NCI-H2227 treated with DMSO at 0.1 percent for 48 hours (cell line): ENCODE data around the gene CUX1.
"Not testable (repeated sequence)": the region's sequence is repeated elsewhere in the genome, so short reads cannot be mapped to it uniquely, and the experiment has no call there.

Source experiments
- DNase-seq: peaks from one replicate; lab custom pipeline; 2025; lab: John Stamatoyannopoulos, UW

Gene CUX1

DNA sequence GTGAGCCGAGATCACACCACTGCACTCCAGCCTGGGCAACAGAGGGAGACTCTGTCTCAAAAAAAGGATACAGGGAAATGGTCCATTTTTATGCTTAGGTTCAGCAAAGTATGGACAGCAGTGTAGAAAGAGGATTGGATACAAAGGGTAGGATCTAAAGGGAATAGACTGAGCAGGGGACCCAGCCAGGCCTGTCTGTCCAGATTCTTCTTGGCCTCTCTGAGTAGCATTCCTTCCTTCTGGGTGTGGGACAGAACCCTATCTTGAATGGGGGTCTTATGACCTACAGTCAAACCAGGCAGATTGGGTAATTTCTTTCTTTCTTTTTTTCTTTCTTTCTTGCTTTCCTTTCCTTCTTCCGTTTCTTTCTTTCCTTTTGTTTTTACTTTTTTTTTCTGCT, 494.9 kb downstream of the CUX1 start:
- DNase-seq: no peak

DNA sequence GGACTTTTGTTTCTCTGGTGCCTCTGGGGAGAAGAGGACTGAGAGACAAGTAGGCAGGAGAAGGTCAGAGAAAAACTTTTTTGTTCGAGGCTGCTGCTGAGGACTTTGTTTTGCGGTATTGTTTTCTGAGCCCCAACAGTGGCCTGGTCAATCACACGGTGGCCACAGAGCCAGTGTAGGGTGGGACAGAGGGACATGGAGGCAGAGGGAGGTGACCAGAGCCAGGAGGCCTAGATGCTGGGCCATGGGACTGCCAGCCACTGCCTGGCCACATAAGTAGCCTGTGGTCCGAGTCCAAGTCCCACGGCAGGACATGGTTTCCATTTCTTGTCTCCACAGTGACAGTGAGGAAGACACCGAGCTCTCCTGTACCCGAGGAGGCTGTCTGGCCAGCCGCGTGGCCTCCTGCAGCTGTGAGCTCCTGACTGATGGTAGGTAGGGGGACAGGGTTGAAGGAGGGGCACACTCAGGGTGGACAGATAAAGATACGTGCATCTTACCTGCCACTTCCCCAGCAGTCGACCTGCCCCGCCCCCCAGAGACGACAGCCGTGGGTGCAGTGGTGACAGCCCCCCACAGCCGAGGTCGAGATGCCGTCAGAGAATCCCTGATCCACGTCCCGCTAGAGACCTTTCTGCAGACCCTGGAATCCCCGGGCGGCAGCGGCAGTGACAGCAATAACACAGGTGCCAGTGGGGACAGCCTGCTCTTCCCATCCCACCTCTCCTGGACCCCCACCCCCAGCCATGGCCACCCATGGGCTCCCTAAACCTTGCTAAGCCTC, 496.8 kb downstream of the CUX1 start:
- DNase-seq: no peak

DNA sequence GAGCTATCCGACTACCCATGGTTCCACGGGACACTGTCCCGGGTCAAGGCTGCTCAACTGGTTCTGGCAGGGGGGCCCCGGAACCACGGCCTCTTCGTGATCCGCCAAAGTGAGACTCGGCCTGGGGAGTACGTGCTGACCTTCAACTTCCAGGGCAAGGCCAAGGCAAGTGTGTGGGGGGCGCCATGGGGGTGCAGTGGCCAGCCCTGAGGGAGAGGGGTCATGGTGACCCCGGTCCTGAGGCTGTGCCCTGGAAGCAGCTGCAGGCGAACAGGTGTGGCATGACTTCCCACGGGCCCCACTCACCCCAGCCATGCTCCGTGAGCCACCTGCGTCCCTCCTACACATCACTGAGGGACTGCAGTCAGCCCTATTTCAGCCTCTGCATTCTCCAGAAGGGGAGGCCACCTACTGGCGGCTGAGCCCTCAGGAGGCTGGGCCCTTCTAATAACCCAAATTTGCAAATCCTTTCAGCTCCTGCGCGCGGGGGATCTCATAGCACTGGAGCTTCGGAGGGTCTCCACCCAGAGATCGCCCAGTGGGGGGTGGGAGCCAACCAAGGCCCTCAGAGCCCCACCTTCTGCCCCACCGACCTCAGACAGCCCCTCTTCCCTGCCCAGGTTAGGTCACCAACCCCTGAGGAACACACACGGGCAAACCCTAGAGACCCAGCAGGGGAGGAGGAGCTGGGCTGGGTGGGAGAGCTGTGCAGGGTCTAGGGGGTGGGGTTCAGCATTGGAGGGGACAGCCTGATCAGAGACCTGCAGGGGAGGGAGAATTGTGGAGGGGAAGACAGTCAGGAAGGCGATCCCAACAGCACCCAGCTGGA, 500.0 kb downstream of the CUX1 start:
- DNase-seq: no peak

DNA sequence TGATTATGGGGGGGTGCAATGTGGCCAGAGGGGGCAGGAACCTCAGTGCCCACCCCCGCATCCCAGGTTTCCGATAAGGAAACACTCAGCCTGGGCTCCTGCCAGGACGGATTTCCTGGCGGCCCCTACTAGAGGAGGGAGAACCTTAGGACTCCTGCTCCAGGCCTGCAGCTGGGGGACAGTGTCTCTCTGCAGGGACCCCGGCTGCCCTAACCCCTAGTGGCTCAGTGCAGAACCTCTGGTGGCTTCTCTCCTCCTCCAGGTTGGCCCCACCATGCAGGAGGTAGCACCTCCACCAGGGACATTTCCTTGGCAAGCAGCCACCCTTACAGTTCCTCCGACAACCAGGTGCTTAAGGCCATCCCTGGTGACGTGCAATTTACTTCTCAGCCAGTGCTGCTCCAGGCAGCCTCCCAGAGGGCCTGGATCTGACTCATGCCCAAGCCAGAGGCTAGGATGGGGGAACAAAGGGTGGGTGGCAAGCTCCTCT, 501.1 kb downstream of the CUX1 start:
- DNase-seq: no peak

DNA sequence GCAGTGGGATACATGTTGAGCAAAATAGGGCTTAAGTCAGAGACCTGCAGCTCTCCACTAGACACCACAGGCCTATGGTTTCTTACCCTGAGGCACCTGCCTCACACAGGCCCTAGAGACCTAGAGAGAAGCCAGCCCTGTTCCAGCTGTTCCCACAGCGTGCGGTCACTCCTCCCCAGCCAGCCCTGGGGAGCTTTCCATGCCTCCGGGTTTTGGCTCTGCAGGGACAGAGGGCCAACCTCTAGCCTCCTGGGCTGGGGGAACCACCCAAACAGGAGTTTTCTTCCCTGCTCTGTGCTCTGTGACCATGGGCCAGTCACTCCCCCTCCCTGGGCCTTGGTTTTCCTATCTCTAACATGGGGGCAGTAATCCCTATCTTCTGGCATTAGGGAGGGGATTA, 502.2 kb downstream of the CUX1 start:
- DNase-seq: no peak

DNA sequence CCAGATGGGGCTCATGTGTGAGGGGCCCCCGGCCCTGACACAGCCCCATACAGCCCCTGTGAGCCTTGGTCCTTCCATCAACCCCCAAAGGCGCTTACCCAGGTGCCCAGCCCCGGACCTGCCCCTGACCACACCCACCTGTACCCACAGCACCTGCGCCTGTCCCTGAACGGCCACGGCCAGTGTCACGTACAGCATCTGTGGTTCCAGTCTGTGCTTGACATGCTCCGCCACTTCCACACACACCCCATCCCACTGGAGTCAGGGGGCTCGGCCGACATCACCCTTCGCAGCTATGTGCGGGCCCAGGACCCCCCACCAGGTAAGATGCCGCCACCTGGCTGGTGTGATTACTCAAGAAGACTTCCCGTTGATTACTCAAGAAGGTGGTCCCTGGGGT, 502.8 kb downstream of the CUX1 start:
- no peak for DNase-seq

DNA sequence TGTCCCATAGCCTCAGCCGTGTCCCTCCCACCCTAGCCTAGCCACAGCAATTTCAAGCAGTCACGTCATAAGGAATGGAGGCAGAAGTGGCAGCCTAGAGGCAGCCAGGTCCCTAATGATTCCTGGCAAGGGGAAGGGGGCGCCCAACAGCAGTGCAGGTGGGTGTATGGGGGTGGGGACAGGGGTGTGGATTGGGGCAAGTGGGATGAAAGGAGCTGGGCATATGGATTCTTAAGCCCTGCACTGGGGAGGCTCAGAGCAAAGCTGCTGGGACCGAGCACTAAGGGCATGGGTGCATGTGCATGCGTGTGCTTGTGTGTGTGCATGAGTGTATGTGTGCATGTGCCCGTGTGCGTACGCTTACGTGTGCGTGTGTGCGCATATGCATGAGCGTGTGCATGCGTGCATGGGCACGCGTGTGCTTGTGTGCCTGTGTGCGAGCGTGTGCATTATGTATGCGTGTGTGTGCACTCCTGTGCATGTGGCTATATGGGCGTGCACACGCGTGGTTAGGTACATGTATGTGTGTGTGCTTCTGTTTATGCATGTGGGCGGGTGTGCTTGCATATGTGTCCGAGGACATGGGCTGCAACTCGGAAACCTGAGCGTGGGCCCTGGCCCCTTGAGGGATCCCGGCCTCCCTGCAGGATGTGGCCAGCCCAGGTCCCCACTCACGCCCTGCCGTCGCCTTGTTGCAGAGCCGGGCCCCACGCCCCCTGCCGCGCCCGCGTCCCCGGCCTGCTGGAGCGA, 503.4 kb downstream of the CUX1 start:
- no peak for DNase-seq

DNA sequence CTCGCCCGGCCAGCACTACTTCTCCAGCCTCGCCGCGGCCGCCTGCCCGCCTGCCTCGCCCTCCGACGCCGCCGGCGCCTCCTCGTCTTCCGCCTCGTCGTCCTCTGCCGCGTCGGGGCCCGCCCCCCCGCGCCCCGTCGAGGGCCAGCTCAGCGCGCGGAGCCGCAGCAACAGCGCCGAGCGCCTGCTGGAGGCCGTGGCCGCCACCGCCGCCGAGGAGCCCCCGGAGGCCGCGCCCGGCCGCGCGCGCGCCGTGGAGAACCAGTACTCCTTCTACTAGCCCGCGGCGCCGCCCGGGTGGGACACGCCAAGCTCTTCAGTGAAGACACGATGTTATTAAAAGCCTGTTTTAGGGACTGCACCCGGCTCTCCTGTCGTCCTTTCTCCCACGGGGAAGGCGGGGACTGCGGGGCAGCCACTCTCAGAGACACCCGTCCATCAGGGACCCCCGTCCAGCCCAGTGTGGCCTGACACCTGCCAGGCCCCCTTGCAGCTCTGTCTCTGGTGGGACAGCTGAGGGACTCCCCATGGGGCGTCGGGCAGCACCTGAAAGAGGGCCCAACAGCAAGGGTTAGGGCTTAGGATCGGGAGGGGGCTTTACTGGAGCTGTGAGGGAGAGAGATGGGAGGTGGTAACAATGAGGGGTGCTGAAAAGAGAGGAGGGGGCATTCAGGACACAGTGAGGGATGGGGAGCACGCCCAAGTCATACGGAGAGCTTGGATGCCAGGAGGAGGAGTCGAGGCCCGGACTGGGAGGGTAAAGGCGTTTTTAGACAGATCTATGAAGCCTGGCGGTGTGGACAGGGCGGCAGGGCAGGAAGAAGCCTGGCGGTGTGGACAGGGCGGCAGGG, 504.1 kb downstream of the CUX1 start:
- DNase-seq: no peak

DNA sequence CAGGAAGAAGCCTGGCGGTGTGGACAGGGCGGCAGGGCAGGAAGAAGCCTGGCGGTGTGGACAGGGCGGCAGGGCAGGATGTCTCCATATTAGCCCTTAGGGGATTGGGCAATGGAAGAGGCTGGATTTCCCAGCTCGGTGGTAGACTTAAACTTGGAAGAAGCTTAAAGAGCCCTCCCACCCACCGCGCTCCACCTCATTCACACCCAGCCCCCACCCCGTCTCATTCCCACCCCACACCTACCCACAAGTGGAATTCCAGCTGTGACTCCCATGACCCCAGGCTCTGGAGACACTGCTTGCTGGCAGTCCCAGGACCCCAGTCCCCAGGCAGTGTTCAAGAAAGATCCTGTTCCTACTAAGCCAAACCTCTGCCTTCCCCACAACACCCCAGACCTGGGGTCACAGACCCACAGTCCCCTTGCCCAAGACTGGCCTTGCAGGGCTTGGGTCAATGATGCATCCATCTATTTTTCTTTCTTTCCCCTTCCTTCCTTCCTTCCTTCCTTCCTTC, 504.8 kb downstream of the CUX1 start:
- DNase-seq: no peak

DNA sequence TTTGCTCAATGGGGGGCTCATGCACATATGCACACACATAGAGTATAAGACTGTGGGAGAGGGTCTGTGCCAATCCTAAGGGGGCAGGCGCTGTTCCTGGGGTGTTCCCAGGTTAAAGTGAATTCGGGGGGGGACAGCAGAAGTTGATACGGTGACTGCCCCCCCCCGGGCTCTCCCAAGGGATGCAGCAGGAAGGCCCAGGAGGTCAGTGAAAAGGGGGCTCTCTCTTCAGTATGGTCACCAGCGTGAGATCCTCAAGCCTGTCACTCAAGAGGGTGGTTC, 506.4 kb downstream of the CUX1 start:
- DNase-seq: no peak

DNA sequence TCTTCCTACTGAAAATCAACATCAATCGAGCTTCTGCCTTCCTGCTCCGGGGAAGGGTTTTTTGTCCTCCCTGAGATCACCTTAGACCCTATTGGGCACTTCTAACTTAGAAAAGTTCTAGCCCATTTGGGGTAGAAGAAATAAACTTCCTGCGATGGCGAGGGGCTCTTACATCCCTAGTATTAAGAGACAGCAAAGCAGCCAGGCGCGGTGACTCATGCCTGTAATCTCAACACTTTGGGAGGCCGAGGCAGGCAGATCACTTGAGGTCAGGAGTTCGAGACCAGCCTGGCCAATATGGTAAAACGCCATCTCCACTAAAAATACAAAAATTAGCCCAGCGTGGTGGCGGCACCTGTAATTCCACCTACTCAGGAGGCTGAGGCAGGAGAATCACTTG, 507.7 kb downstream of the CUX1 start:
- DNase-seq: not testable (repeated sequence)

DNA sequence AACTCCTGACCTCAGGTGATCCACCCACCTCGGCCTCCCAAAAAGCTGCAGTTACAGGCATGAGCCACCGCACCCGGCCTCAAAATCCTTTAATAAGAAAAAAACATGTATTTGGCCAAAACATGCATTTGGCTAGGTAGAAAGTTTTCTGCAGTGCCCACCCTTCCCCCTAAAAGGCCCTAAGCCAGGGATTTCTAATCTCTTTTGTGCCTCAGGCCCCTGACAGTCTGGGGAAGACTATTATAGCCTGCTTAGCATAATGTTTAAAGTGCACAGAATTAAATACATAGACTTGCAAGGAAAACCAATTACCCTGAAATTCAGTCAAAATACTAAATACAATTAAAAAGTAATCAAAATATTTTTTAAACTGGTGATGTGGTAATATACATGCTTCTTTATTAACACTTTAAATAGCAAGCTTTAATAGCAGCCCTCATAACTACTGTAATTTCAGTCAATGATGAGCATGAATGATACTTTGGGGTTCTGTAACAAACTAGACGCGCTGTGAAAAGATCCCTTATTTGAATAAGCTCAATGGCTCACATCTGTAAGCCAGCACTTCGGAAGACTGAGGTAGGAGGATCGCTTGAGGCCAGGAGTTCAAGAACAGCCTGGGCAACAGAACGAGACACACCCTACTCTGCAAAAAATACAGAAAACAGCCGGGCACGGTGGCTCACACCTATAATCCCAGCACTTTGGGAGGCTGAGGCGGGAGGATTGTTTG, 508.9 kb downstream of the CUX1 start:
- DNase-seq: no peak

DNA sequence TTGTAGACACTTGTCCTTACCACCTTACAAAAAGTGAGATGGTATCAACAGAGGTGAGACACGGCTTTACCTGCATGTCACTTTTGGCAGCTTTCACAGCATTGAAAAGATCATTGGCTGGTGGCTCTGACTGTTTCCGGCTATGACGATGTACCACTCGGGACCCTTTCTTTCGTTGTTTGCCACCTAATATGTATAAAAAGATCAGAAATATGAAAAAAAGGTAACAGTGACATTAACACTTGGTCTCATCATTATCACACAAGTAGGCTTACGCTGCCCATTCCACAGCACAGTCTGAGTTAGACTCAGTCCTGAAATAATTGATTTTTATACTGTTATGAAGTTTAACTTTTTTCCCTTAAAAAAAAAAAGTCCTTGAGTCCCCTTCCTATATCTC, 509.8 kb downstream of the CUX1 start:
- not testable (repeated sequence) for DNase-seq

DNA sequence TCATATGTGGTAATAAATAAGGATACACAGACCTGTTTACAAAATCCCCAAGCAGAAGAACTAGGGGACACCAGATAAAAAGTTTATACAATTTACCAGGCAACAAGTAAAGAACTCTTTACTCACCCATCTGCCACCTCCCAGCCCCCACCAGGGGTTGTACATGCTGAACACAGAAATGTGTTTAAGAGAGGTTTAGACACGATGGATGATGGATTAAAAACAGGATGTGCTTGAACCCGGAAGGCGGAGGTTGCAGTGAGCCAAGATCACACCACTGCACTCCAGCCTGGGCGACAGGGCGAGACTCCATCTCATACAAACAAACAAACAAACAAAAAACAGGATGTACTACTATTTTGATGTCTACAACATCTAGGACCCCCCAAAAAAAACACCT, 511.4 kb downstream of the CUX1 start:
- not testable (repeated sequence) for DNase-seq

DNA sequence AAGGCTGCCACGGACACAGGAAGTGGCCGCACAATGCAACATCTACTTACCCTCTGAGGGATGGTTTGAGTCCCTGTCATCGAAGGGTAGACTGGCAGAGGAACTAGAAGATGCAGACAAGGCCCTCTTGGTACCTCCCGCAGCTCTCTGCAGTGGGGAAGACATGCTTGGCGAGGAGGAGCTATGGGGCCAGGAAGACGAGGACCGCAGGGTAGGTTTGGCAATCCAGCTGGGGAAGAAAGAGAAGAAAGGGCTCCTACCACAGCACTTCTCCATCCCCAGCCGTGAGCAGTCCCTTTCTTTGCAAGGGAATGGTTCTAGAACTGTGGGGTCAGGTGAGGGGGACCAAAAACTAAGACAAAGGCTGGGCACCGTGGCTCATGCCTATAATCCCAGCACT, 511.9 kb downstream of the CUX1 start:
- not testable (repeated sequence) for DNase-seq

DNA sequence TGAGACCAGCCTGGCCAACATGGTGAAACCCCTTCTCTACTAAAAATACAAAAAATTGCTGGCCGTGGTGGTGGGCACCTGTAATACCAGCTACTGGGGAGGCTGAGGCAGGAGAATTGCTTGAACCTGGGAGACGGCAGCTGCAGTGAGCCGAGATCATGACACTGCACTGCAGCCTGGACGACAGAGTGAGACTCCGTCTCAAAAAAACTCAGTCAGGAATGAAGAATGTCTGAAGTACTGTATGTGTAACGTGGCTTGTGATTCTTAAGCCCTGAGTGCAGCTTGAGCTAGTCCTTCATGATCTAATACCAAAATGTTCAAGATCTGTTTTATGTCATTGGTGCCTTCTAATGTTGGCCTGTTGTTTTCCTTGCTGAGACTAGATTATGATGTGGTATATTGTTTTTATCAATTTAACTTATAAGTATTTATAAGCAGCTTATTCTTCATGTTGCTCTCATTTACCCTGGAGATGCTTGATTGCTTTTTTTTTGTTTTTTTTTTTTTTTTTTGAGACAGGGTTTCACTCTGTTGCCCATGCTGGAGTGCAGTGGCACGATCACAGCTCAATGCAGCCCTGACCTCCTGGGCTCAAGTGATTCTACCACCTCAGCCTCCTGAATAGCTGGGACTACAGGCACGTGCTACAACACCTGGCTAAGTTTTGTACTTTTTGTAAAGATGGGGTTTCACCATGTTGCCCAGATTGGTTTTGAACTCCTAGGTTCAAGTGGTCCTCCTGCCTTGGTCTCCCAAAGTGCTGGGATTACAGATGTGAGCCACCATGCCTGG, 513.4 kb downstream of the CUX1 start:
- DNase-seq: not testable (repeated sequence)
